ACHN (cell line): Measurements from ENCODE around the gene CRIP3.
"Not testable (repeated sequence)": the region's sequence is repeated elsewhere in the genome, so short reads cannot be mapped to it uniquely, and the experiment has no call there.

ENCODE experiments used
- DNase-seq: peaks from one replicate; pipeline ENCODE4 v3.0.0-alpha.2; 2015
- in situ Hi-C: cut with HindIII; loops from 2 replicates; pipeline ENCODE4 v1.10.0; 2017; ENCODE audit warnings: low sequenced_read_pairs, low pct_ligation_motif_present, low pct_unique_long_range_greater_than_20kb

CRIP3 gene

DNA sequence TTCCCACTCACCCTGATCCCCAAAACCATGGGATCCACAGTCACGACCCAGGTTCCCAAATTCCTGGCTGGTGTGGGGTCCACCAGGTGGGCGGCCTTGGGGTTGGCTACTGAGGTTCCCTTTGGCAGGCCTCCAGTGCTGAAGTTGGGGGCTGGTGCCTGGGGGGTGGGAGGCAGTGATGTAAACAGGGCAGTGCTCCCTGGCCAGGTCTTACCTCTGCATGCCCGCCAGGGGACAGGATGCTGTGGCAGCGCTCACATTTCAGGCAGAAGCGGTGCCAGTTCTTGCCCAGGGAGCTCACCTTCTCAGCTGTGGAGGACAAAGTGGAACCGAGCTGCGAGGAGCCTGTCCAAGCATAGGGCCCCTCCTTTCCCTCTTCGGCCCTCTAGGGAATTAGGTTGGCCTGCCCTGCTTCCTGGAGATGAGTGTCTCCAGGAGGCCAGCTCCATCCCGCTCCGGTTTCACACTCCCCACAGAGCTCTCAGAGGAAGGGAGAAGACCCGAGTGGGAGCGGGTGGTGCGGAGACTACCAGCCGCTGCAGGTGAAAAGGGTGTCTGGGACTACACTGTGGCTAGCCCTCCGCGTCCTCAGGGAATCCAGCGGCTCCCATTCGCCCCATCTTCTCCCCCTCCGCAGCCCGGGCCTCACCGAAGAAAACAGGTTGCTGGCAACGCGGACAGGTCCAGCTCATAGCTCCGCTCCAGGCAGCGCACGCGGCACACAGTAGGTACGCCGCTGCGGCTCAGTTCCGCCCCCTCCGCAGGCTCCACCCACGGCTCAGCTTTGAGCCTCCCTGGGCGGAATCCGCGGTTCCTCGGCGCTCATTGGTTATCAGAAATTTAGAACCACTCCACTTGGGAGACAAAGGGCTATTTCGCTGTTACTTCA, at the start of gene CRIP3:
Gene CRIP3, minus strand, starts transcription at position 726 of the 889 bp plus-strand sequence. Its CDS starts 34 bp downstream, at position 692.
- in situ Hi-C loops: no loop called here

GRCh38 chr6:43355862-43356590, 47.4 kb upstream of the CRIP3 start:
- in situ Hi-C loops: no loop called here
- peak; percentile 12 for DNase-seq

More for the DNA sequence above, at the start of gene CRIP3:
- peak; percentile 50 for DNase-seq

DNA sequence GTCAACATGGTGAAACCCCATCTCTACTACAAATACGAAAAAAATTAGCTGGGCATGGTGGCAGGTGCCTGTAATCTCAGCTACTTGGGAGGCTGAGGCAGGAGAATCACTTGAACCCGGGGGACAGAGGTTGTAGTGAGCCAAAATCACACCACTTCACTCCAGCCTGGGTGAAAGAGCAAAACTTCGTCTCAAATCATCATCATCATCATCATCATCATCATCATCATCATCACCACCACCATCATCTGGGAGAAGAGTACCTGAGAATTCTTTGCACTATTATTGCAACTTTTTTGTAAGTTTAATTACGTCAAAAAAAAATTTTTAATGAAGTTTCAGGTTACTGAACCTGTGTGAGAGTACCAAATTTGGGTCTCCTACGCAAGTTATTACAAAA, 43.3 kb upstream of the CRIP3 start:
- in situ Hi-C loops, DNase-seq: not testable (repeated sequence)

DNA sequence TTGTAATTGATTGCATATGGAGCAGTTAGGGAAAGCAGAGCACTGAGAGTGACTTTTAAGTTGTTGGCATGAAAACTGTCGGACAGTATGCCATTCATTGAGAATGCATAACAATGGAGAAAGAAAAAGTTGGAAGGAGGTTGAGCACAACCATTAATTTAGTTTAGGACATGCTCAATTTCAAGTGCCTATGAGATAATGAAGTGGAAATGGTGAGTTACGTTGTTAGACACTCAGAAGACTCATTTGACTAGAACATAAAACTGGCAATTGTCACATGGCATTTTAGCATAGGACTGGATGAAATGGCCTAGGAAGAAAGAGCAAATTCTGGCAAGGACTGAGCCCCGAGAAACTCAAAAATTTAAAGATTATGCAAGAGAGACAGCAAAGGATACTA, 38.8 kb upstream of the CRIP3 start:
- no peak for DNase-seq
- in situ Hi-C loops: no loop called here

DNA sequence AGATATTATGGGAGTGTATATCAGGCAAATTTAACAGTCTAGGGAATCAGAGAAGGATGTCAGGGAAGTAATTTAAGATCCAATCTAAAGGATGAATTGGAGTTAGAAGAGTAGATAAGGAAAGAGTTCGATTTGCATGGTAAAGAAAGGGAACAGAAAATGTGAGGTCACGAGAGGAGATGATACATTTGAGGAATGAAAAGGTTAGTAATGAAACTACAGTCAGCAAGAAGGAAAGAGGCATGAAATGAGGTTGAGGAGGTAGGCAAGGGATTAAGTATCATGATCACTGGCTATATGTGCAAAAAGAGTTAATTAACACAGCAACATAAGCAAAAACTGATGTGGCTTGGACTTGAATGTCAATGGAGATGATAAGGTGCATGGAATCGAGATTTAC, 38.4 kb upstream of the CRIP3 start:
- in situ Hi-C loops: no loop called here
- DNase-seq: no peak

DNA sequence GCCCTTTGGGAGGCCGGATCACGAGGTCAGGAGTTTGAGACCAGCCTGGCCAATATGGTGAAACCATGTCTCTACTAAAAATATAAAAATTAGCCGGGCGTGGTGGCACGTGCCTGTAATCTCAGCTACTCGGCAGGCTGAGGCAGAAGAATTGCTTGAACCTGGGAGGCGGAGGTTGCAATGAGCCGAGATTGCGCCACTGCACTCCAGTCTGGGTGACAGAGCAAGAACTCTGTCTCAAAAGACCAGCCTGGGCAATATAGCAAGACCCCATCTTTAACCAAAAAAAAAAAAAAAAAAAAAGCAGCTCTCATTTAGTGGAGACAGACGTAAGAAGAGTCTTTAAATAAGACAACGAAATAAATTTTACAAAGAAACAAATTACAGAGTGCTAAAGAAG, 37.6 kb upstream of the CRIP3 start:
- in situ Hi-C loops, DNase-seq: not testable (repeated sequence)

DNA sequence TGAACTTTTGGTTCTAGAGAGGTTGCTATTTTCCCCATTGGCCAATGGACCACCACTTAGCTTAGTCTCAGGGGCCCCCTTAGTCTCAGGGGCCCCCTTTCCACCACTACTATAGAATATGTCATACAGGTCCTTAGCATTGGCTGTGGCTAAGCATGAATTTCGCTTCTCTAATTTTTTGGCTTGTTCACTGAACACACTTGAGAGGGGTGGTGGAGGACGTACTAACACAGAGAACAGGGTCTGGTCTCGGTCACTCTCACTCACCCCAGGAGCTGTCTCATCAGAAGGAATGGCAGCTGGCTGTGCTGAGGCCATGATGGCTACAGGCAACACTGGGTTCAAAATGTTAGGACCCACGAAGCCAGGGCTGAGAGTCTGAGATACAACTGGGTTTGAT, 30.5 kb upstream of the CRIP3 start:
- in situ Hi-C loops: no loop called here
- no peak for DNase-seq

DNA sequence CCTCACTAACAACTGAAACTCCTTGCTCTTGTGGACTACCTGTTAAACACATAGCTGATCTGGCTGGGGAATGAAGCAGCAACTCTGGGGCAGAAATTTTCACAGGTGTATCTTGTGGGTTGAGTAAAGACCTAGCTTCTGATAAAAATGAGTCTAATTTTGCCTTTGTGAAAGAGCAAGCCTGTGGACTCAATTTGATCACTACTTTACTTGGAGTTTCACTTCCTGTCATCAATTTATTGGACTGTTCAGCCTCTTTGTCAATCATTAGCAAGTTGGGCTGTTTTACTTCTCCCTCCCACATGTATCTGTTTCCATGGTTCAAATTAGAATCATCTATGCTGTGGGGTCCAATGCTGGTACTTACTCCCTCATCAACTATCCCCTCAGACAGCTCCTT, 29.6 kb upstream of the CRIP3 start:
- in situ Hi-C loops: no loop called here
- DNase-seq: no peak

- in situ Hi-C loops: no loop called here
Measured at GRCh38 chr6:43336382-43336781, 27.8 kb upstream of the CRIP3 start.

GRCh38 chr6:43335469-43335868, 26.8 kb upstream of the CRIP3 start:
- in situ Hi-C loops: no loop called here
- no peak for DNase-seq

More at GRCh38 chr6:43336382-43336781, 27.8 kb upstream of the CRIP3 start:
- DNase-seq: no peak

DNA sequence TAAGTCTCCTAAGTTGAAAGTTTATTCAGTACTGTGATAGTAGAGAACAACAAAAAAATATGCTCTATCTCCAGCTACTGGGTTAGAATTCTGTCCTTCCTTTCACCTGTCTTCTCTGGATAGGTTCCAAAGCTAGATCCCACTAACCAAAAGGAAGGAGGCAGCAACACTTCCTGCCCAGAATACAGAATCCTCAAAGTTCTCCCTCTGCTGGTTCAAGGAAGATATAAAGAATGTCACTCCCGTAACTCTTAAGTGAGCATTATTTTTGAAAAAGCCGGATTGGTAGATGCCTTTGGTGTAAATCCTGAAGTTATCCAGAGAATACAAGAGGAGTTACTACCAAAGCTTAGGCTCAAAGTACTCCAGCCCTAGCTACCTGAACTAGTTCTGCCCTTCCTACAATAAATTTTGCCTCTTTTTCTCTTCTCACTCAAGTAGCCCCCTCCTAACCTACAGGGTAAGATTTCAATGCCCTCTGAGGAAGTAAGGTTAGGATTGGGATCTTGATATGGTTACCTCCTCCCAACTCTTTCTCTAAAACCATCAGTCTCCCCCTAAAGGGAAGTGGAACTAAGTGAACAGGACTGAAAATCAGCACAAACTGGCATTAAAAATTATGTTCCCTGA, 26.0 kb upstream of the CRIP3 start:
- peak; percentile 75 for DNase-seq
- in situ Hi-C loops: no loop called here

DNA sequence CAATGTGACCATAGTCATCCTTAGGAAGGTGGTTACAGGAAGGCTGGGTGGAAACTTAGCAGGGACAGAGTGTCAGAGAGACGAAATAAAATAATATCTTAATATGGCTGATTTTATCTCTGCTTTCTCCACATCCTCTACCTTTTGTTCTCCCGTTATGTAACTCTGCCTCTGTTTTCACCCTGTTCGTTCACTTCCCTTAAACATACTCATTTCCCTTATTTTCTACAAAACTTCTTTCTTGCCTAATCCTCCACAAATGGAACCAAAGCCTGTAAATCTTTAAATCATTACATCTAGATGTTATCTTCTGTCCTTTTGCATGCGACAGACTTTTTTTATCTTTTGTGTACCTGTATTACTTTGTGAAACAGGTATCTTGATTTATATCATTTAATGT, 23.3 kb upstream of the CRIP3 start:
- in situ Hi-C loops: no loop called here
- DNase-seq: no peak

DNA sequence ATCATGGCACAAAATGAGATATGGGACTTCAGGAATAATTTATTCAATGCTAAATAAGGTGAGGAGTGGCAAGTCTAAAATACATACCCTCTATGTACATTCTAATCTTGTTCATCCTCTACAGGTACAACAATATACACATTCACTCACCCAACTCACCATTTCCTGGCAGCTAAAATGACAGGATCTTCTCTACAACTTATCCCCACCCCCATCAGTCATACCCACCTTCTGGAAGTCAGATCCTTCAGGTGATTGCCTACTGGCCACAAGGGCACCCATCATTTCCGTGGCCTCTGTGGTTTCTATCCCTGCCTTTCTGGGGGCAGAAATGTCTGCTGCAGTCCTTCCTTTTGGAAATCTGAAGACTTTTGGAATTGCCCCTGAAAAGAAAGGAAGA, 22.8 kb upstream of the CRIP3 start:
- in situ Hi-C loops: no loop called here
- no peak for DNase-seq

DNA sequence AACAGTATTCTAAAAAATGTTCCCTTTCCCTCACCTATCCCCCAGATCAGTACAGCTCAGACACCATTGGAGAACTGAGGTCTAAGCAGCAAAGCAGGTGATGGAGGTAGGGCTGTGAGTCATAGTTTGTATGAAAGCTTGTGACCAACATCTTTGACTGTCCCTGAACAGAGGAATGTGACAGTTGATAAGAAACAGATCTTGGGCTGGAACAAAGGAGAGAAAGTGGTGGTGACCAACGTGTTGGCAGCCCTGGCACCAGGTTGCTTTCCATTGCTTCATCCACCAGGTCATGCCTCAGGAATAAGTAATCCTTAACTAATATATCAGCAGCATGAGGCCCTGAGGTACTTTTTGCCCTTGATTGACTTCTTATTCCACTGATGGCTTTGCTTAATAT, 19.9 kb upstream of the CRIP3 start:
- no peak for DNase-seq
- in situ Hi-C loops: no loop called here

DNA sequence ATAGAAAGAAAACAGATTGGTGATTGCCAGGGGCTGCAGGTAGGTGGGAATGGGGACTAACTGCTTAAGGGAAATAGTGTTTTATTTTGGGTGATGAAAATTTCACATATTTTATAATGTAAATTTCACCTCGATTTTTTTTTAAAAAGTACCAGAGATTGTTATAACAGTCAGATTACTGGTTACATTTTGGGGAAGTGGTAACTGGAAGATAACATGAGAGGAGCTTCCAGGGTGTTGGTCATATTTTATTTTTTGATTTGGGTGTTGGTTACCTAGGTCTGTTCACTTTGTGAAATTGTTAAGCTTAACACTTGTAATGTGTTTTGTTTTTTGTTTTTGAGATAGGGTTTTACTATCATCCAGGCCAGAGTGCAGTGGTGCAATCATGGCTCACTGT, 17.2 kb upstream of the CRIP3 start:
- in situ Hi-C loops: no loop called here
- no peak for DNase-seq

DNA sequence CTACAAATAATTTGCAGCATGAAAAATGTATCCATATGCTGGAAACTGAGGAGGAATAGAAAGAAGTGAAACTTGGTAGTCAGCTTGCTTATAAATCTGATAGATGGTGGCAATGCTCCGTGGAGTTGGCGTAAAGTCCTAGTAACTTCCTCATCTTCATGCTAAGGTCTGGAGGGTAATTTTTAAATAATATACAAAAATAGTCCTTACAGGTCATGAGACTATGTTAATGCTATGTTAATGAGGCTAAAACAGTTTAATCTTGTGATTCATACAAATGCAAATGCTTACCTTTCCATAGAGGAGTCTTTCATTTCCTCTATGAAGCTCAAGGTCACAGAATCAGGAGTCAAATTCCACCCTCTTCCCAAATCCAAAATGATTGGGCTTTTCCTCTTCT, 9.4 kb upstream of the CRIP3 start:
- no peak for DNase-seq
- in situ Hi-C loops: no loop called here

DNA sequence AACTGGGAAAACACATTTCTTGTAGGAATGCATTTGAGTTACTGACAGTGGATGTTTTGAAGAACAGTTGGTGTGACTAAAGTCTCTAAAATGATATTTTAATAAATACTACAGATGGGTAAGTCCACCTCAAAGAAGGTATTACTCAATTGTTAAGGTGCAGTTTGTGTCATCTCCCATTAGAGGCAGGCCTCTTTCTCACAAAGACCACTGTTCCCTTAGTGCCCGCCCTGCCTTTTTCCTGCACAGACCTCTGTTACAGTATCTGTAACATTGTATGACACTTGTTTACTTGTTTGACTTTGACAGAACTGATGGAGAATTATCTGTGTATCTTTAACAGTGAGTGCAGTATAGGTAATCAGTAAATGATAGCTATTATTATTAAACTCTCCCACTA, 5.2 kb upstream of the CRIP3 start:
- no peak for DNase-seq
- in situ Hi-C loops: no loop called here

GRCh38 chr6:43311666-43312065, 3.0 kb upstream of the CRIP3 start:
- in situ Hi-C loops: no loop called here
- no peak for DNase-seq

DNA sequence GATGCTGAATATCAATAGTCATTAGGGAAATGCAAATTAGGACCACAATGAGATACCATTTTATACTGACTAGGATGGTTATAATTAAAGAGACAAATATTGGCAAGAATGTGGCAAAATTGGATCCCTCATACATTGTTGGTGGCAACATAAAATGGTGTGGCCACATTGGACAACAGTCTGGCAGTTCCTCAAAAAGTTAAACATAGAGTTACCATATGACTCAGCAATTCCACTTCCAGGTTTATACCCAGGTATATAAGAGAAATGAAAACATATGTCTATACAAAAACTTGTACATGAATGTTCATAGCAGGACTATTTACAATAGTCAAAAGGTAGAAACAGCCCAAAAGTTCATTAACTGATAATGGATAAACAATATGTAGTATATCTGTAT, 2.0 kb upstream of the CRIP3 start:
- DNase-seq: no peak
- in situ Hi-C loops: no loop called here
